ENCODE results near the gene ZFTA.

The ZFTA gene

DNA sequence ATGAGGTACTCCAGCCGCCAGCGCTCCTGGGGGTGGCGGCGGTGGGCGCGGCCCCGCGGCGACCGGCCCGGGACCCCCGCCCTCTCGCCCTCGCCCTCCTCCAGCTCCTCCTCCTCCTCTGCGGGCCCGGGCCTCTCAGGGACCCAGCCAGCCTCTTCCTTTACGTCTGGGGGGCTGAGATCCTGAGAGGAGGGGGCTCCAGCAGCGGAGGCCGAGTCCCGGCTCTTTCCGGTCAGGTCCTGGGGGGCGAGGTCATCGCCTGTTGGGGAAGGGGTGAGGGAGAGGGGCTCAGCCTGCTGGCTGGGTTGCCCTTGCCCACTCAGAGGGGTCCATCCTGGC is 4.3 kb downstream of the ZFTA start:
- Histone ChIP-seq H3K4me3 (peak overlapping the region in 1 of 2 donors; percentile 55), H3K27me3 (no peaks in the 10 kb centered on the region), H3K36me3 (peaks cover 0 to 17% (median 0%) of the 10 kb centered on the region in 3 donors), H3K9me3 (no peaks in the 10 kb centered on the region), H3K27ac (peak overlapping the region in 1 of 2 donors; percentile 75), H3K4me1 (peaks cover 0 to 51% (median 30%) of the 10 kb centered on the region in 4 donors)
- intact Hi-C loops (cut with DNase I; ENCODE audit: low total_unique reads): no loop called here
- DNase-seq: no peak
- TF ChIP-seq, protein P1, sequence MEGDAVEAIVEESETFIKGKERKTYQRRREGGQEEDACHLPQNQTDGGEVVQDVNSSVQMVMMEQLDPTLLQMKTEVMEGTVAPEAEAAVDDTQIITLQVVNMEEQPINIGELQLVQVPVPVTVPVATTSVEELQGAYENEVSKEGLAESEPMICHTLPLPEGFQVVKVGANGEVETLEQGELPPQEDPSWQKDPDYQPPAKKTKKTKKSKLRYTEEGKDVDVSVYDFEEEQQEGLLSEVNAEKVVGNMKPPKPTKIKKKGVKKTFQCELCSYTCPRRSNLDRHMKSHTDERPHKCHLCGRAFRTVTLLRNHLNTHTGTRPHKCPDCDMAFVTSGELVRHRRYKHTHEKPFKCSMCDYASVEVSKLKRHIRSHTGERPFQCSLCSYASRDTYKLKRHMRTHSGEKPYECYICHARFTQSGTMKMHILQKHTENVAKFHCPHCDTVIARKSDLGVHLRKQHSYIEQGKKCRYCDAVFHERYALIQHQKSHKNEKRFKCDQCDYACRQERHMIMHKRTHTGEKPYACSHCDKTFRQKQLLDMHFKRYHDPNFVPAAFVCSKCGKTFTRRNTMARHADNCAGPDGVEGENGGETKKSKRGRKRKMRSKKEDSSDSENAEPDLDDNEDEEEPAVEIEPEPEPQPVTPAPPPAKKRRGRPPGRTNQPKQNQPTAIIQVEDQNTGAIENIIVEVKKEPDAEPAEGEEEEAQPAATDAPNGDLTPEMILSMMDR (IDR thresholded peaks at IDR 0.05): no peak

DNA sequence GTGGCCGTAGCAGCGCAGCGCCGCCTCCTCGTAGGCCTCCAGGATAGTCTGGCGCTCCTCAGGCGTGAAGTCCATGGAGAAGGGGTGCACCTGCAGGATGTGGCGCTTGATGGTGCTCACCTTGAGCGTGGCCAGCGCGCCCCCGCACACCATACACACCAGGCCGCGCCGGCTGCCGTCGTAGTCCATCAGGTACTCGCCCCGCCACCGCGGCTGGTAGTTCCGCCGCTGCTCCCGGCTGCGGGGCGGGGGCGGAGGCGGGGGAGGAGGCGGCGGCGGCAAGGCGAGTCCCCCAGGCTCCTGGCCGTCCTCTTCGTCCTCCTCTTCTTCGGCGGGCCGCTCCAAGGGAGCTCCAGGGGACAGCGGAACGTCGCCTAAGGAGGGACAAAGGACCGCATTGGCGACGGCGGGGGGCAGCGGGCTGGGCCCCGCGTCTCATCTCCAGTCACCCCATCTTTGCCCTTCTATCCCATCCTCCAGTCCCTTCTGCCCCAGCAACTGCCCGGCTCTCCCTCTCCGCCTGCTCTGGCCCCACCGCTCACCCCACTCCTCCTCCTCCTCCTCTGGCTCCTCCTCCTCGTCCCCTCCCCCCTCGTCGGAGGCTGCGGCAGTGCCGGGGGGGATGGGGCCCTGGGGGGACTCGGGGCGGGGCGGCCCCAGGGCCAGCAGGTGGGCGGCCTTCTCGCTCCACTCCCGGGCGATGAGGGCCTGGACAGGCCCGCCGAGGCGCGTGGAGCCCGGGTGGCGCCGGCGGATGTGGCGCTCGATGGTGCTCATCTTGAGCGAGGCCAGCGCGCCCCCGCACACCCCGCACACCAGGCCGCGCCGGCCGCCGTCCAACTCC is 4.9 kb downstream of the ZFTA start:
- Histone ChIP-seq H3K36me3 (peaks cover 0 to 20% (median 3%) of the 10 kb centered on the region in 3 donors), H3K4me3 (peak overlapping the region; percentile 55), H3K27ac (peak overlapping the region; percentile 56 to 75), H3K9me3 (no peaks in the 10 kb centered on the region), H3K4me1 (peaks cover 0 to 45% (median 30%) of the 10 kb centered on the region in 4 donors), H3K27me3 (no peaks in the 10 kb centered on the region)
- intact Hi-C loops (cut with DNase I; ENCODE audit: low total_unique reads): no loop called here
- peak; percentile 27 to 70 for DNase-seq
- TF ChIP-seq, protein P1 (IDR thresholded peaks at IDR 0.05): no peak

DNA sequence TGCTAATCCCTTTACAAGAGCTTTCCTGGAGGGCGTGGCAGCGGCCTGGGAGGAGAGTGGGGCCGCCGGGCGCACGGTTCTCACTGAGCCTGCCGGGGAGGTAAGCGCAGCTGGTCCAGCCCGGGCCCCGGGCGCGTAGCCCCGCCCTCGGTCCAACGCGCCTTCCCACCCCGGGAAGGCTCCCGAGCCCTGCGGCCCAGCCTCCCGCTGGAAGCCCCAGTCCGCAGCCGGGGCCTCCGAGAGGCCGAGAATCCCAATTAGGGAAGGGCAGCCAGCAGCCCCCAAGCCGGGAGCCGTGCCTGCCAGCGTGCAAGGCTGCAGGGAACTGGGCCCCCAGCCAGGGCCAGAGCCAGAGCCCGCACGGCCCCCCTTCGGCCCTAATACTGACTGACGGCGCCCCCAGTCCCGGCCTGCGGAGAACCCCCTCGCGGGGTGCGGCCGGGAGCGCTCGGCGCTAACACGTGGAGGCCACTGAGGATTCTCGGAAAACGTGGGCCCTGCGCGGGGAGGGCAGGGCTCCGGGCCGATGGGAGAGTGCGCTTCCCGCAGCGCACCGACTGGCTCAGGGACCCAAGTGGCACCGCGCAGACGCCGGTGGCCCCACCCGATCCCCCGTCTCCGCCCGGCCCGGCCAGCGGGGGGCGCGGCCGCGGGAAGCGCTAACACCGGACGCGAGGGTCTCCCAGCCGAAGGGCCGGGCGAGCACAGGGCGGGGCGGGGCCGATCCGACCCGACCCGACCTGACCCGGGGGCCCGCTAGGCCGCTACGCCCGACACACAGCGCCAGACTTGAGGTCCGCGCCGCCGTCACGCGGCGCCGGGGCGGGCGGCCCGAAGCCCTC is 5.7 kb downstream of the ZFTA start:
- H3K27ac ChIP-seq: peak overlapping the region; percentile 56 to 75
- no peaks in the 10 kb centered on the region for H3K9me3 ChIP-seq
- TF ChIP-seq, protein P1 (IDR thresholded peaks at IDR 0.05): no peak
- DNase-seq: peak; percentile 23 to 75
- peak overlapping the region; percentile 55 for H3K4me3 ChIP-seq
- peaks cover 5 to 29% (median 12%) of the 10 kb centered on the region in 3 donors for H3K36me3 ChIP-seq
- H3K4me1 ChIP-seq: peaks cover 0 to 45% (median 30%) of the 10 kb centered on the region in 4 donors
- H3K27me3 ChIP-seq: no peaks in the 10 kb centered on the region
- intact Hi-C loops (cut with DNase I; ENCODE audit: low total_unique reads): no loop called here

DNA sequence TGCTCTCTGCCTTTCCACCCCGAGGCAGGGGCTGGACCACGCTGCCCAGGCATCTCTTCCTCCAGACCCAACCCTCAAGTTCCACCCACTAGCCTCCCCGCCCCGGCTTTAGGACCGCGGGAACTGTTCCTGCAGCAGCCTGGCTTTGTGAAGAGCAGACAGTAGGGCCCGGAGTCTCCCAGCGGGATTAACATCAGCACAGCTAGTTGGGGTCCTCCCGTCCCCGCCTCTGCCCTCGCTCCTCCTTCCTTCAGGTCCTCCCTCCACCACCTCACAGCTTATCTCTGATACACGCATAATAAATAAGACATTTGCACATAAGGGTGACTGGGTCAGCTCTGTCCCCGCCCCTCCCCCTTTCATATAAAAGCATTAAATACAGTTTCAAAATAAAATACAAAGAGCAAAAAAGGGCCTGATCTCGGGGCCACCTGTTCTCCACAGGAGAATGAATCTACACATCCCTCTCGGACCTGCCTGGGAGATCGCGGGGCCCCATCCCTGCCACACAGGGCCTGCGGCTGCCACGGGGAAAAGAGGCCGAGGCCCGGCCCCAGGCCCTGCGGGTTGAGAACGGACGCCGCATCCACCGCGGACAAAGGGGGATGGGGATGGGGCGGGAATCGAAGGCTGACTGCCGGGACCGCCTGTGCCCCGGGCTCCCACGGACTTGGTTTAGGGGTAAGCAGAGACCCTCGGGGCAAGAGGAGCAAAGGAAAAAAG is 6.5 kb downstream of the ZFTA start:
- H3K36me3 ChIP-seq: peaks cover 8 to 37% (median 14%) of the 10 kb centered on the region in 3 donors
- H3K27ac ChIP-seq: peak overlapping the region; percentile 56 to 75
- H3K4me1 ChIP-seq: peaks cover 0 to 43% (median 27%) of the 10 kb centered on the region in 4 donors

DNA sequence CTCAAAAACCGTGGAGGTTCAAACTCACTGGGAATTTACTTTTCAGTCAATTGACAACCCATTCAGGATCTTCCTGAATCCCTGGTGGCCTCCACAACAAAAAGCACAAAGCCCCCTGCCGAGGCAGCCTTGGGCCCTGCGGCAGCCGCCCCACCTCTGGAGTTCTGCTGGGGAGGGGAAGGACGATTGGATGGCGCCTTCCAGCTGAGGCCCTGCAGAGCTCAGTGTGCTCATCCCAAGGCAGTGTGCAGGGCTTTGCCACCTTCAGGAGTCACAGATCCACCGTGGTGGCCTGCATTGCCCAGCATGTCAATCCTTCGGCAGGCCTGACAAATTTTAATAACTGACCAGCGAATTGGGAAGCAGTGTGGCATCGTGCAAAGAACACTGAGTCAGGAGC is 7.4 kb downstream of the ZFTA start:
- Histone ChIP-seq H3K4me1 (peaks cover 0 to 35% (median 19%) of the 10 kb centered on the region in 4 donors), H3K27me3 (no peaks in the 10 kb centered on the region), H3K36me3 (peaks cover 8 to 44% (median 22%) of the 10 kb centered on the region in 3 donors), H3K27ac (no peak overlapping the region), H3K4me3 (no peak overlapping the region), H3K9me3 (no peaks in the 10 kb centered on the region)
- DNase-seq: no peak
- TF ChIP-seq, protein P1 (IDR thresholded peaks at IDR 0.05): no peak
- intact Hi-C loops (cut with DNase I; ENCODE audit: low total_unique reads): no loop called here

More for the DNA sequence above, 6.5 kb downstream of the ZFTA start:
- intact Hi-C loops (cut with DNase I; ENCODE audit: low total_unique reads): no loop called here
- H3K4me3 ChIP-seq: peak overlapping the region; percentile 55
- DNase-seq: peak in 1 of 2 donors; percentile 32
- no peaks in the 10 kb centered on the region for H3K27me3 ChIP-seq
- H3K9me3 ChIP-seq: no peaks in the 10 kb centered on the region
- TF ChIP-seq, protein P1 (IDR thresholded peaks at IDR 0.05): no peak

All from tibial artery (tissue), 4 donors.